Measurements from ENCODE around the gene SPG11. TPM values are rescaled to one million over a fixed set of nuclear protein-coding genes. Genes with fewer than 3 reads are reported as not detected.

The SPG11 gene
- total RNA-seq, 5 donors from 2014 or later (not counting 1 experiment from before 2014, with no cell fraction given) = 108 to 124 (median 118) TPM

DNA sequence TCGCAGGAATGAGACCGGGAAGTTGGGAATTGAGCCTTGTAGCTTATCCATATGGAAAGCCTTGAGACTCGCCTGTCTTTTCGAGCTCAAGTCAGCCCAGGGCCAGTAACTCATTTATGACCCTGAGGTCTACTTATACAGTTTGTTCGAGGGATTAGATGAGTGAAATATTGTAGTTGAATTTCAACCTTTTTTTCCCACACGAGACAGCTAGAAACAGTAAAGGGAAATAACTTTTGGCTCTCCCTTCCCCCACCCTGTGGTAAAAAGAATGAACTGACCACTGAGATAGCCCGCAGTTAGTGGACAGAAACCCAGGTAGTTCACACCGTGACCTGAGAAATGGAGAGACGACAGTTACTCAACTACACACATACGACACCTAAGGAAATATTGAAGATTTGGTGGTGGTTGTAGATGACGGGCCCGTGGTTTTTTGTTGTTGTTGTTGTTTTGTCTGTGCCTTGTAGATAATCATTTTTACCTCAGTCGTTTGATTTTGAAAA, 125.7 kb downstream of the SPG11 start:
- ChIA-PET CTCF (interaction anchor here (0.6 to 2.3 kb wide), 6 partner anchors 8 to 109 kb away, joined by 3 to 15 read pairs (median 4); partner anchors contain the start of gene CTDSPL2 (in 1 of the 2)), POLR2A (interaction anchor here (0.5 to 2.8 kb wide), 9 partner anchors 8 to 339 kb away, joined by 3 to 34 read pairs (median 5); no protein-coding TSS in a partner anchor)
- ATAC-seq (replicated peaks in 1 of 4) = no peak
- Histone ChIP-seq H3K4me3 (ENCODE audit: control insufficient read depth in 1 of 2, extremely low read depth in 1 of 2, low read length in 1 of 2) (peak overlapping the region; percentile 53 to 84), H3K27me3 (replicated peaks in 1 of 2; ENCODE audit: control insufficient read depth in 2 of 2, extremely low read depth in 1 of 2, insufficient read depth in 2 of 2, low read length in 1 of 2) (no peaks in the 10 kb centered on the region), H3K9me3 (no peaks in the 10 kb centered on the region), H3K36me3 (ENCODE audit: control insufficient read depth in 2 of 2, extremely low read depth in 1 of 2, insufficient read depth in 1 of 2, low read length in 1 of 2) (peaks cover 0 to 25% of the 10 kb centered on the region in 2 donors), H3K27ac (ENCODE audit: low read length) (peak overlapping the region; percentile 64), H3K4me1 (ENCODE audit: control insufficient read depth in 1 of 2, extremely low read depth in 1 of 2, insufficient read depth in 2 of 2, low read length in 2 of 2) (peaks cover 18 to 23% of the 10 kb centered on the region in 2 experiments)
- Mint-ChIP-seq H3K27me3 (no peaks in the 10 kb centered on the region), H3K4me1 (peaks cover 59 to 64% (median 60%) of the 10 kb centered on the region in 3 donors), H3K9me3 (no peaks in the 10 kb centered on the region), H3K27ac (peak overlapping the region; percentile 81 to 89), H3K36me3 (peaks cover 28% of the 10 kb centered on the region), H3K4me3 (peak overlapping the region; percentile 83 to 92 (median 85))
- 0% methylated on average over 3 of the region's 13 CpGs for WGBS (ENCODE audit: insufficient coverage)
- DNase-seq = peak in 4 of 35 experiments; percentile 2 to 42 (median 10)

DNA sequence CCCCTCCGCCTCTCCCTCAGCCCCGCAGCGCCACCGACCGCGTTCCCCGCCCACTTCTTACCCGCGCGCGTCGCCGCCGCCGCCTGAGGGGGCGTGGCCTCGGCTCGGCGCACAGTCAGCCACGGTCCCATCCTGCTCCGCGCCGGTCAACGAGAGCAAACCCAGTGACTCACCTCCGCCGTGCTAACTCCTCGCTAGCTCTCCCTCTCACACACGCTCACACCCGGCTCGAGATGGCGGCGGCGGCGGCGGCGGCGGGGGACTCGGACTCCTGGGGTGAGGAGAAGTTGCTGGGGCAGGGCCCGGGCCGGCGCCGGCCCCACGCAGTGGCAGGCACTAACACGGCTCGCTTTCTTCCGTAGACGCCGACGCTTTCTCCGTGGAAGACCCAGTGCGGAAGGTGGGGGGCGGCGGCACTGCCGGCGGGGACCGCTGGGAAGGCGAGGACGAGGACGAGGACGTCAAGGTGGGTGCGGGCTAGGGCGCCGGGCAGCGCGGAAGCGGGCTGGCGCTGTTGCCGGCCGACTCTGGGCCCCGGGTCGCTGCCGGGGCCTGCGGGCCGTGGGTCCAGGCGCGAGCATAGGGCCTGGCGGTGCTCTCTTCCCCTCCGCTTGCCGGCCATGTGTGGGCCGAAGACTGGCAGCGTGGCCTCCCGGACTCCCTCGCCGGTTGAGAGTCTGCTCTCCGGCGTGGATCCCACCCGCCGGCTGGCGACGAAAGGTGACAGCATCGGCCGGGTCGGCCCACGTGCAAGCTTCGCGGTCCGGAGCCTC, 126.3 kb downstream of the SPG11 start, which contains the start of gene EIF3J:
TSS of gene EIF3J (plus strand) at position 186 of the 773 bp plus-strand sequence. CDS start at position 234, 48 bp downstream.
- DNase-seq = peak; percentile 85 to 98 (median 92)
- ATAC-seq (replicated peaks in 1 of 4) = peak; percentile 90 to 95 (median 92)
- WGBS (ENCODE audit: insufficient coverage) = under 1% methylated on average over 83 of the region's 97 CpGs
- H3K4me3 ChIP-seq (ENCODE audit: control insufficient read depth in 1 of 2, extremely low read depth in 1 of 2, low read length in 1 of 2) = peak within 1 kb of the TSS; percentile 90 to 91
- H3K27ac Mint-ChIP-seq = peak within 1 kb of the TSS; percentile 88 to 91
- peaks cover 17 to 27% of the 10 kb centered on the region in 2 experiments for H3K4me1 ChIP-seq (ENCODE audit: control insufficient read depth in 1 of 2, extremely low read depth in 1 of 2, insufficient read depth in 2 of 2, low read length in 2 of 2)
- POLR2A ChIA-PET = interaction anchor here in 1 of 2 donors (0.6 to 2.8 kb wide), 9 partner anchors 9 to 338 kb away, joined by 3 to 34 read pairs (median 3); partner anchors contain the start of gene PATL2
- H3K9me3 Mint-ChIP-seq = no peaks in the 10 kb centered on the region
- CTCF ChIA-PET = interaction anchor here (0.5 to 2.3 kb wide), 8 partner anchors 9 to 174 kb away, joined by 3 to 15 read pairs (median 3); partner anchors contain the start of genes B2M (in 1 of the 2), CTDSPL2 (in 1 of the 2), PATL2 (in 1 of the 2) and SPG11 (in 1 of the 2)
- no peaks in the 10 kb centered on the region for H3K9me3 ChIP-seq
- H3K4me3 Mint-ChIP-seq = peak within 1 kb of the TSS; percentile 83 to 92 (median 85)
- H3K36me3 Mint-ChIP-seq = peaks cover 28% of the 10 kb centered on the region
- H3K27me3 Mint-ChIP-seq = no peaks in the 10 kb centered on the region
- peaks cover 0 to 25% of the 10 kb centered on the region in 2 donors for H3K36me3 ChIP-seq (ENCODE audit: control insufficient read depth in 2 of 2, extremely low read depth in 1 of 2, insufficient read depth in 1 of 2, low read length in 1 of 2)
- H3K27me3 ChIP-seq (replicated peaks in 1 of 2; ENCODE audit: control insufficient read depth in 2 of 2, extremely low read depth in 1 of 2, insufficient read depth in 2 of 2, low read length in 1 of 2) = no peaks in the 10 kb centered on the region
- H3K27ac ChIP-seq (ENCODE audit: low read length) = peak within 1 kb of the TSS; percentile 81
- peaks cover 54 to 58% (median 55%) of the 10 kb centered on the region in 3 donors for H3K4me1 Mint-ChIP-seq

DNA sequence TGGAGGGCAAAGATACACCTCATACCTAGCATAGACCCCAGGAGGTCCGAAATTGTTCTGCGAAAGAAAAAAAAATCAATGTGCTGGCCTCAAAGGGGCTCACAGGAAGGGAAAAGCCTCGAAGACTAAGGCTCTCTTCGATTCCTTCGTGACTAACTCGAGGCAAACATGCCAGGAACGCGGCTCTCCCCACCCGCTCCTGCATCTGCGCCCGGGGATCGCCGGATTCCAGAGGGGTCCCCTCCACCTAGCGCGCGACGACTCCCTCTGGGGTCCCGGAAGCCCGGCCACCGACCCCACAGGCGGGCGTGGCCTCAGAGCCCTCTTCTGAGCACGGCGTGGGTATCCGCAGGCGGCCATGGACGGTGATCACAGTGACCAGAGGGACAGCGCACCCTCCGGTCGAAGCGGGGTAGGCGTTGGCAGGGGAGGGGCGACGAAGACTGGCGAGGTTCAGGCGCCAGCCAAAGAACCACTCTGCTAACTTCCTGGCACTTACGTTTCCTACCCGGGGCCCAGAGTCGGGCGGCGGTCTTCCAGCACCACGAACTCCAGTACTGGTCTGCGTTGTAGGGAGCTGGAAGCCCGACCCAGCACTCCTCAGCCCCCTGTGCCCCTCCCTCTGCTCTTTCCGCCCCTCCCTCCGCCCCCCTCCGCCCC, 127.0 kb downstream of the SPG11 start:
- peaks cover 0 to 20% of the 10 kb centered on the region in 2 donors for H3K36me3 ChIP-seq (ENCODE audit: control insufficient read depth in 2 of 2, extremely low read depth in 1 of 2, insufficient read depth in 1 of 2, low read length in 1 of 2)
- no peaks in the 10 kb centered on the region for H3K9me3 Mint-ChIP-seq
- H3K27ac Mint-ChIP-seq = peak overlapping the region; percentile 88 to 90
- peak overlapping the region; percentile 90 to 91 for H3K4me3 ChIP-seq (ENCODE audit: control insufficient read depth in 1 of 2, extremely low read depth in 1 of 2, low read length in 1 of 2)
- peaks cover 47 to 51% (median 48%) of the 10 kb centered on the region in 3 donors for H3K4me1 Mint-ChIP-seq
- 0% methylated on average over 37 of the region's 47 CpGs for WGBS (ENCODE audit: insufficient coverage)
- peak overlapping the region; percentile 83 to 92 (median 85) for H3K4me3 Mint-ChIP-seq
- ATAC-seq (replicated peaks in 1 of 4) = peak in 3 of 4 experiments; percentile 60 to 61 (median 61)
- H3K9me3 ChIP-seq = no peaks in the 10 kb centered on the region
- POLR2A ChIA-PET = interaction anchor here in 1 of 2 donors (0.6 to 2.8 kb wide), 6 partner anchors 10 to 174 kb away, joined by 3 to 34 read pairs (median 4); partner anchors contain the start of gene PATL2
- peak overlapping the region; percentile 81 for H3K27ac ChIP-seq (ENCODE audit: low read length)
- H3K27me3 Mint-ChIP-seq = no peaks in the 10 kb centered on the region
- peaks cover 13 to 24% of the 10 kb centered on the region in 2 experiments for H3K4me1 ChIP-seq (ENCODE audit: control insufficient read depth in 1 of 2, extremely low read depth in 1 of 2, insufficient read depth in 2 of 2, low read length in 2 of 2)
- CTCF ChIA-PET = interaction anchor here (0.5 to 2.3 kb wide), 7 partner anchors 10 to 1054 kb away, joined by 3 to 15 read pairs (median 3); partner anchors contain the start of genes B2M (in 1 of the 2), CTDSPL2 (in 1 of the 2), PATL2 (in 1 of the 2) and SPG11 (in 1 of the 2)
- peaks cover 24% of the 10 kb centered on the region for H3K36me3 Mint-ChIP-seq
- no peaks in the 10 kb centered on the region for H3K27me3 ChIP-seq (replicated peaks in 1 of 2; ENCODE audit: control insufficient read depth in 2 of 2, extremely low read depth in 1 of 2, insufficient read depth in 2 of 2, low read length in 1 of 2)
- no peak for DNase-seq

- peak overlapping the region; percentile 90 to 91 for H3K4me3 ChIP-seq (ENCODE audit: control insufficient read depth in 1 of 2, extremely low read depth in 1 of 2, low read length in 1 of 2)
- H3K4me1 Mint-ChIP-seq = peaks cover 40 to 46% (median 43%) of the 10 kb centered on the region in 3 donors
- ChIA-PET CTCF (interaction anchor here in 1 of 2 donors (0.5 to 0.6 kb wide), 2 partner anchors 11 to 14 kb away, joined by 3 read pairs; no protein-coding TSS in a partner anchor), POLR2A (interaction anchor here (0.6 to 0.7 kb wide), 4 partner anchors 19 to 263 kb away, joined by 3 to 7 read pairs (median 4); partner anchors contain the start of gene GOLM2 (in 1 of the 2))
- H3K27ac Mint-ChIP-seq = peak overlapping the region; percentile 88 to 90
- no peaks in the 10 kb centered on the region for H3K27me3 Mint-ChIP-seq
- H3K36me3 ChIP-seq (ENCODE audit: control insufficient read depth in 2 of 2, extremely low read depth in 1 of 2, insufficient read depth in 1 of 2, low read length in 1 of 2) = peaks cover 0 to 13% of the 10 kb centered on the region in 2 donors
- peaks cover 12 to 24% of the 10 kb centered on the region in 2 experiments for H3K4me1 ChIP-seq (ENCODE audit: control insufficient read depth in 1 of 2, extremely low read depth in 1 of 2, insufficient read depth in 2 of 2, low read length in 2 of 2)
- peaks cover 19% of the 10 kb centered on the region for H3K36me3 Mint-ChIP-seq
- H3K27me3 ChIP-seq (replicated peaks in 1 of 2; ENCODE audit: control insufficient read depth in 2 of 2, extremely low read depth in 1 of 2, insufficient read depth in 2 of 2, low read length in 1 of 2) = no peaks in the 10 kb centered on the region
- 62% methylated on average over 27 of the region's 36 CpGs for WGBS (ENCODE audit: insufficient coverage)
- peak overlapping the region; percentile 83 to 92 (median 85) for H3K4me3 Mint-ChIP-seq
- H3K27ac ChIP-seq (ENCODE audit: low read length) = peak overlapping the region; percentile 81
- H3K9me3 ChIP-seq = no peaks in the 10 kb centered on the region
- peak in 11 of 35 experiments; percentile 2 to 49 (median 26) for DNase-seq
- ATAC-seq (replicated peaks in 1 of 4) = peak in 1 of 4 experiments; percentile 8
- H3K9me3 Mint-ChIP-seq = no peaks in the 10 kb centered on the region
These were observed 127.8 kb downstream of the SPG11 start for GRCh38 chr15:44535523-44536301.

DNA sequence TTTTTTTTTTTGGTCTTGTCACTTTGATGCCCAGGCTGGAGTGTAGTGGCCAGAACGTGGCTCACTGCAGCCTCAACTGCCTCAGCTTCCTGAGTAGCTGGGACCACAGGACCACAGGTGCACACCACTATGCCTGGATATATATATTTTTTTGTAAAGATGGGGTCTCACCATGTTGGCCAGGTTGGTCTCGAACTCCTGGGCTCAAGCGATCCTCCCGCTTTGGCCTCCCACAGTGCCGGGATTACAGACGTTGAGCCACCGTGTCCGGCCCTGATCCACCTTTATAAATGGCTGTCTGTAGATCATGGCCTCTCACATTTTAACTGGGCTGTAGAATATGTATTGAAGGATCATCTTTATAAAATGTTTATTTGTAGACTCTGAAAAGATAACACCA, 128.4 kb downstream of the SPG11 start:
- ChIA-PET POLR2A (interaction anchor here (0.6 to 0.7 kb wide), 4 partner anchors 20 to 264 kb away, joined by 3 to 7 read pairs (median 4); partner anchors contain the start of gene GOLM2 (in 1 of the 2)), CTCF (interaction anchor here in 1 of 2 donors (0.5 to 0.6 kb wide), 2 partner anchors 11 to 15 kb away, joined by 3 read pairs; no protein-coding TSS in a partner anchor)
- peaks cover 9 to 19% of the 10 kb centered on the region in 2 experiments for H3K4me1 ChIP-seq (ENCODE audit: control insufficient read depth in 1 of 2, extremely low read depth in 1 of 2, insufficient read depth in 2 of 2, low read length in 2 of 2)
- peaks cover 15% of the 10 kb centered on the region for H3K36me3 Mint-ChIP-seq
- peak overlapping the region; percentile 17 to 88 for H3K27ac Mint-ChIP-seq
- H3K9me3 Mint-ChIP-seq = no peaks in the 10 kb centered on the region
- peaks cover 35 to 43% (median 40%) of the 10 kb centered on the region in 3 donors for H3K4me1 Mint-ChIP-seq
- no CpG with 5 or more reads among the region's 8 CpGs for WGBS (ENCODE audit: insufficient coverage)
- no peaks in the 10 kb centered on the region for H3K9me3 ChIP-seq
- no peak overlapping the region for H3K27ac ChIP-seq (ENCODE audit: low read length)
- H3K27me3 Mint-ChIP-seq = no peaks in the 10 kb centered on the region
- peaks cover 0 to 9% of the 10 kb centered on the region in 2 donors for H3K36me3 ChIP-seq (ENCODE audit: control insufficient read depth in 2 of 2, extremely low read depth in 1 of 2, insufficient read depth in 1 of 2, low read length in 1 of 2)
- H3K27me3 ChIP-seq (replicated peaks in 1 of 2; ENCODE audit: control insufficient read depth in 2 of 2, extremely low read depth in 1 of 2, insufficient read depth in 2 of 2, low read length in 1 of 2) = no peaks in the 10 kb centered on the region
- H3K4me3 Mint-ChIP-seq = peak overlapping the region; percentile 83 to 92 (median 85)
- H3K4me3 ChIP-seq (ENCODE audit: control insufficient read depth in 1 of 2, extremely low read depth in 1 of 2, low read length in 1 of 2) = no peak overlapping the region
- no peak for ATAC-seq (replicated peaks in 1 of 4)
- no peak for DNase-seq

All from T-cell (primary cell).